NCI-H1930 (cell line): ENCODE results near the gene LEKR1.

Experiments used
- DNase-seq, 2 experiments: peaks; one replicate each; lab custom pipeline; 2025; lab: John Stamatoyannopoulos, UW

LEKR1 gene

GRCh38 chr3:157082305-157082982, 256.3 kb downstream of the LEKR1 start:
- DNase-seq: no peak

DNA sequence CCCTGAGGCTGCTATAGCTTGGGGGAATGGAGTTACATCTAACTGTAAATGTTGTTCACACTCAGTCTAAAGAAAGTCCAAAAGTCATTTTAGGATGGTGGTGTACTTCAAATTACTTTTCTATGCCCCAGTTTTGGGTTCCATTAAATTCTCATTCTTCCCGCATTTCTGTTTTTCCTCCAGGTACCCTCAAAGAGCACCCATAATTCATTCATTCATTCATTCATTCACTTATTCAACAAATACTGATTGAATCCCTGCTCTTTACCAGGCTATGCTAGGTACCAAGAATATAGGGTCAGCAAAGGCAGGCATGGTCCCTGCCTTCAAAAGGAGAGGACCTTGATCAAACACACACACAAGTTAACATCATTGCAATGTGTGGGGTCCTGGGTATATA, 257.7 kb downstream of the LEKR1 start:
- DNase-seq: no peak

GRCh38 chr3:157086060-157086750, 260.1 kb downstream of the LEKR1 start:
- no peak for DNase-seq

DNA sequence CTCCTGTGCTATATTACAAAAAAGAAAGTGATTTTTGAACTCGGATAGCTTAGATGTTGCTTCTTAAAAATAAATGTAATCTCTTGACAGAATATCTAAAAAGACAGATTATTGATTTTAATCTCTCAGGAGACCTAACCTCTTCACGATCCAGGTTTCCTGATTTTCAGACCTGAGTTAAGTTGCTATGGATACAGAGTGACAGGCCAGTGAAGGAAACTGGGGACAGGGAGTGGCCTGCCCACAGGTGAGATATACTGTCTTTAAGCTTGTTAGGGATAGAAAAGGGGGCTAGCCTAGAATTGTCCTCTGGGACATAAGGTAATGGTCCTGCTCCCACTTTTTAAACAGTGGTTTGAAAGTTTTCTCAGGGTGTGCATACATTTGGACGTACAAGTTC, 260.6 kb downstream of the LEKR1 start:
- DNase-seq: no peak

DNA sequence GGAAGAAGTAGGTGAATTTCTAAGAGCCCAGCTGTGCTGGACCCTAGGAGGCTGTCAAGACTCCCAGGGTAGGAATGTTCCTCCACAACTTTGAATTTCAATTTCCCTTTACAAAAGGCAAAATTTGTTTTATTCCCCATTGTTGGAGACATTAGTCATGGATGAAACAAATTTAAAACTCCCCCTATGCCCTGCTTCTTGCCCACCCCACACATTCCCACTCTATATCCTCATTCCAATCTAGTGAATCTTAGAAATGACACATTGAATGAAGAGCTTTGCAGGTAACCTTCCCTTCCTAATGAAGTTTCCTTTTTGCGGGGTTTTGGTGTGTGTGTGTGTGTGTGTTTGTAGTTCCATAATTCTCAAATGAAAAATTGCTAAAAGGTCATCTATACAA, 261.2 kb downstream of the LEKR1 start:
- DNase-seq: no peak

- no peak for DNase-seq
Measured at GRCh38 chr3:157087780-157088600, 261.8 kb downstream of the LEKR1 start.

DNA sequence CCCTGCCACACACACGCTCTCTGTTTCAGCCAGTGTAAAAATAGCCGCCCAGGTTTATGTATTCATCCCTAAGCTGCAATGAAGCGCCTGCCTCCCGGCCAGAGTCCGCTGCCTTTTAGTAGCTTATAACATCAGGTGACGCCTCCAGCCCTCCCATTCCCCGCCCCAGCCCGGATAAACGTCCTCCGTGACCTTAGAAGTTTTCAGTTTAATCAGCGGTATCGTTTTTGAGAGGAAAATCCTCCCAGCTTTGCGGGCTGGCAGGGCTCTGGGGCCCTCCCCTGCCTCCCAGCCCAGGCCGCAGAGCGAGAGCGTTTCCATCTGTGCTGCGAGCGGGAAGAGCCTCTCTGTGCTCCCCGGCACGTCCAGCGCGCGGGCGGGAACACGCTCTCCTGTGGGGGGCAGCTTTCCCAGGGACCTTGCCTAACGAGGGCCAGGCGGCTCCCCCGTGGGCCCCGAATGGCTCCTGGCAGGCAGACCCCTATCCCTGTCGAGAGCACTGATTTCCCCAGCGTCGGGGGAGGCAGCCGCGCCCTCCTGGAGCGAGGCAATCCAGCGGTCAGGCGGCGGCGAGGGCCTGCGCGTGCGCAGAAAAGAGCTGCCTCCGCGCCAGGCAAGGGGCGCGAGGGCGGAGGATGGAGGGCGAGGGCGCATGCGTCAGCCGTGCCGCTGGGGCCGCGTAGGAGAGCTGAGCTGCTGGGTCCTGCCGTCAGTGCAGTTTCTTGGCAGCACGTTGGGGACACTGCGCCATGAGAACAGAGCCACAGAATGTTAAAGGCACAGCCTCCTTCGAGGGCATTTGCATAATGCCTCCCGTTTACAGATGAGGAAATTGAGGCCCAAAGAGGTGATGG, 262.7 kb downstream of the LEKR1 start:
- no peak for DNase-seq

DNA sequence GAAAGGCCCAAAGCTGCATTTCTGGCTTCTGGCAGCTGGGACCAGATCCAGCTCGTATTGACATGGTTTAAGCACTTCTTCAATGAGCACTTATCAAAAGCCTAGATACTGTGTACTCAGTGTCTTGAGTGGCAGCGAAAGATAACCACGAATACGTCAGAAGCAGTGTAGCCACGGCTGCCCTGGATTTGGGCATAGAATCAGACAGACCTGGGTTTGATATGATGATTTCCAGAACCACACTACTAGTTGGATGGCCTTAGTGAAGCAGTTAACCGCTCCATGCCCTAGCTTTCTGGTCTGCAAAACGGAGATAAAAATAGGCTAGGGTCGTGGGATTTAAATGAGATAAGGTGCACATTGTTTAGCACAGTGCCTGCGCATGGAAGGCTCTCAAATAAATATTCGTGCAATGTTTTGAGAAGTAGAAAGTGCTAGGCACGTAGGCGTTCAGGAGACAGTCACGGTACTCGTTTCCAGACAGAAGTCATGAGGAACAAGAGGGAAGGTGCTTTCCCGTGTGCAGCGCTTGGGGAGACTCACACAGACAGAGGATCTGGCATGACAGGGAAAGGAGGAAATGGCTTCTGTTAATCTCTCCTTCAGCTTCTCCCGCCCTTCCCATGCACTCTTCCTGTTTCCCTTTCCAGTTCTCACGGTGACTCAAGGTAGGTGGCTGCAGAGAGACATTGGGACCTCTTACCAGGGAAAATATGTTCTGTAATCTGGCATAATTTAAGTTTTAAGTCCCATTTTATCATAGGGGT, 263.5 kb downstream of the LEKR1 start:
- DNase-seq: no peak

DNA sequence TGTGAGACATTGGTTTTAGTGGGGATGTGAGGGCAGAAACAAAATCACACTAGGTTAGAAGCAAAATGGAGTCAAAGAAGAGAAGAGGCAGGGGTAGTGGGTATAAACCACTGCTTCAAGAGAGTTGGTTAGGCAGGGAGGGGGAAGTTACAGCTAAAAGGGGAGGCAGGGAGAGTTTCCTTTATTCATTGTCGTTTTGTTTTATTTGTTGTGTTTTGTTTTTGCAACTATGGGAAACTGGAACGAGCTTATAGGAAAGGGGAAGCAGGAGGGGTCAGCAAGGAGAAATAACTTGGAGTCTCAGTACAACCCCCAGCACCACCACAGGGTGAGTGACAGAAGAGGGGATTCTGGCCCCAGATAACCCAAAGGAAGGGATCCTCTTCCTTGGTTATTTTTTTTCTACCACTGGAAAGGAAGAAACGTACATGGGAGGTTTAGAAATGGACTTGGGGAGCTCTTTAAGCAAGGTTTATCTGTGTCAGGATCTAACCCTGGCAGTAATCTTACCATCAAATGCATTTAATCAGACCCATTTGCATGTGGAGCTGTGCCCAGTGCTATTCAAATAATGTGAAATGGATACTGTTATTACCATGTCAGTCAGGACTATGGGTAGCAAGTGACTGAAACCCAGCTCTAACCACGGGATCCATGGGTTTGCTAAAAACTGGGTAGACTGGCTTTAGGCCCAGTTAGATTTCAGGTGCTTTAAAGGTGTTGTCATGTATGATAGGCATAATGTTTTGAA, 265.1 kb downstream of the LEKR1 start:
- no peak for DNase-seq

DNA sequence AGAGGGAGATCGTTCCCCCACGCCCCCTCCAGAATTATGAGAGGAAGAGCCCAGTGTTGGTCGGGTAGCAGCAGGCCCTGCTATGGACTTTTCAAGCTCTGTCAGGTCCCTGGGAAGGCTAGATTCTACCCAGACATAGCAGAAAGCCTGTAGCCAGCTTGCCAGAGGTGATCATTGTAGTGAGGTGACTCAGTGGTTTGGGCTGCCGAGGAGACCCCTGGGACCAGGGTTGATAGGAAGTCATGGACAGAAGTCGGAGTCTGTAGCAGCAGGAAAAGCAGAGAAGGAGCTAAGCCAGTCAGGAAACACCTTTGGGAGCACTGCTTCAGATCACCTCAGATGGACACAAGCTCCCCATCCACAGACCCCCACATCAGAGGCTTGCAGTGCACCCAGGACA, 266.1 kb downstream of the LEKR1 start:
- no peak for DNase-seq

- no peak for DNase-seq
Measured at GRCh38 chr3:157093096-157093495, 266.9 kb downstream of the LEKR1 start.

GRCh38 chr3:157094301-157094700, 268.1 kb downstream of the LEKR1 start:
- no peak for DNase-seq

DNA sequence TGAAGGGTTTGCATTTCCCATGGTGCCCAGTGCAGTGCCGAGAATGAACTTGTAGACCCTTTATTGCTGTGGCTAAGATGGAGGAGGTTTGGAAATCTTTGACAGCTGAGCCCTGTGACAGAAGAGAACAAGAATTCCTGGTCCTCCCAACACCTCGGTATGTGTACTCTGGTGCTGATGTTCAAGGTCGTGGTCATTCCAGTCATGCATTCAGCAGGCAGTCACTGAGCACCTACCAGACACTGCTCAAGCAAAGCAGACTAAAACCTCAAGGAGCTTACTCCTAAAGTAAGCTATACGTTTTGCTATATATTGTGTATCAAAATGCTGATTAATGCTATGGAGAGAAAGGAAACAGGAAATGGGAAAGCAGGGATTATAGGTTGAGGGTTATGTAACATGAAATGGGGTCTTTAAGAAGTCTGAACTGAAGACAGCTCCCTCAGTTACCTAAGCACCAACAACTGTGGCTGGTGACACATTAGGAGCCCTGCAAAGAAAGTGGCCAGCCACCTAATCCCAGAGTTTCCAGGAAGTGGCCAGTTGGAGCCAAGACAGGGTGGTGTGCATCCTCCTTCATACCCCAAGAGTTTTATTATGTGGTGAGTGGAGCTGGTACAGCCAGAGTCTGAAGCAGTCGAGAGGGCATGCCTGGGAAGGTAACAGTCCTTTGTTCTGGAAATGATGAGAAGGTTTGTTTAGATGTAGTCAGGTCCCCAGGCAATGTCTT, 268.8 kb downstream of the LEKR1 start:
- DNase-seq: no peak
